ENCODE data around the gene LRRC46. TPM values are rescaled to one million over a fixed set of nuclear protein-coding genes. Genes with fewer than 3 reads are reported as not detected.

Gene LRRC46
- total RNA-seq: 0.07 TPM in 1 of 2 replicates, not detected in the other

GRCh38 chr17:47831003-47831933 is at the start of gene LRRC46, which contains the start of gene MRPL10:
LRRC46 (plus strand) TSS chr17:47831670; CDS start chr17:47831990, 320 bp downstream.
MRPL10 (minus strand) TSS chr17:47831541; CDS start chr17:47831511, 30 bp downstream.

GRCh38 chr17:47821424-47822391 is 9.8 kb upstream of the LRRC46 start, which contains the start of gene OSBPL7:
OSBPL7 (minus strand) TSS chr17:47821794; CDS start chr17:47820278, 1,516 bp downstream.

GRCh38 chr17:47840742-47841487 is 9.4 kb downstream of the LRRC46 start, which contains the start of gene SCRN2:
SCRN2 (minus strand) TSS chr17:47841273; CDS start chr17:47840843, 430 bp downstream.

GRCh38 chr17:47850692-47851573 is 19.5 kb downstream of the LRRC46 start, which contains the start of gene SP6:
SP6 (minus strand) TSS chr17:47851163; CDS start chr17:47848429, 2,734 bp downstream.

Other genes with a start within 250 kb of the LRRC46 start
- gene KPNB1, start 181.8 kb upstream of the LRRC46 start, total RNA-seq: 275 and 323 TPM in 2 replicates
- 5.8 and 11.6 TPM in 2 replicates for gene TBKBP1, start 137.5 kb upstream of the LRRC46 start, total RNA-seq
- gene TBX21, start 98.4 kb upstream of the LRRC46 start, total RNA-seq: not detected in 2 replicates
- gene OSBPL7, start 9.9 kb upstream of the LRRC46 start, total RNA-seq: 0.68 and 5.2 TPM in 2 replicates
- gene MRPL10, start 129 bp upstream of the LRRC46 start, total RNA-seq: 13.7 and 20.3 TPM in 2 replicates
- 21.7 and 22.2 TPM in 2 replicates for gene SCRN2, start 9.6 kb downstream of the LRRC46 start, total RNA-seq
- gene SP6, start 19.5 kb downstream of the LRRC46 start, total RNA-seq: 1.3 and 3.8 TPM in 2 replicates
- 1.4 and 3.4 TPM in 2 replicates for gene SP2, start 64.6 kb downstream of the LRRC46 start, total RNA-seq
- 36.2 and 41.0 TPM in 2 replicates for gene PNPO, start 109.9 kb downstream of the LRRC46 start, total RNA-seq
- 0.34 and 4.5 TPM in 2 replicates for gene PRR15L, start 126.2 kb downstream of the LRRC46 start, total RNA-seq
- gene CDK5RAP3, start 139.4 kb downstream of the LRRC46 start, total RNA-seq: 59.9 and 74.8 TPM in 2 replicates
- 9.6 and 10.3 TPM in 2 replicates for gene COPZ2, start 206.1 kb downstream of the LRRC46 start, total RNA-seq
- 192 and 486 TPM in 2 replicates for gene NFE2L1, start 216.7 kb downstream of the LRRC46 start, total RNA-seq

Data from nasal cavity respiratory epithelium epithelial cell of viscerocranial mucosa (primary cell).